Esophagus muscularis mucosa (tissue), 4 donors: ENCODE measurements around the gene AP2B1. TPM values are rescaled to one million over a fixed set of nuclear protein-coding genes. Genes with fewer than 3 reads are reported as not detected.

ENCODE experiments used
- DNase-seq: peaks from one replicate; pipeline ENCODE4 v3.0.0-alpha.2; 2017; ENCODE audit errors: extremely low spot score
- H3K27ac ChIP-seq, 4 donors: fragments of 200-600 bp; sonication (generic); replicated peaks in 1 of 4; 1 replicate in 3 of 4; 2 replicates in 1 of 4; pipeline ENCODE4 v1.5.1; 2016 to 2019; ENCODE audit warnings: mild to moderate bottlenecking in 1 of 4
- H3K27me3 ChIP-seq, 4 donors: fragments of 200-600 bp; sonication (generic); one replicate each; pipeline versions ENCODE4 v1.5.1 to v1.6.0; 2016 to 2019
- H3K36me3 ChIP-seq, 4 donors: fragments of 200-600 bp; sonication (generic); one replicate each; pipeline ENCODE4 v1.5.1; 2016 to 2019
- H3K4me1 ChIP-seq, 4 donors: fragments of 200-600 bp; sonication (generic); one replicate each; pipeline ENCODE4 v1.5.1; 2016 to 2019
- H3K4me3 ChIP-seq, 4 donors: fragments of 200-600 bp; sonication (generic); 1 replicate in 2 of 4; 2 replicates in 2 of 4; pipeline ENCODE4 v1.5.1; 2016 to 2019; ENCODE audit warnings: mild to moderate bottlenecking in 4 of 4, moderate library complexity in 1 of 4
- H3K9me3 ChIP-seq, 4 donors: fragments of 200-600 bp; sonication (generic); 1 replicate in 3 of 4; 2 replicates in 1 of 4; pipeline ENCODE4 v1.5.1; 2016 to 2019
- CTCF ChIP-seq, 3 experiments: fragments of 200-600 bp in 2 of 3; fragments of 450-650 bp in 1 of 3; sonication (generic) in 2 of 3; IDR thresholded peaks; one replicate each; pipeline ENCODE4 v1.5.1; 2017 to 2019; ENCODE audit warnings: antibody characterized with exemption in 3 of 3, mild to moderate bottlenecking in 2 of 3, moderate library complexity in 1 of 3
- EP300 ChIP-seq: sonication (generic); formaldehyde crosslinking; IDR thresholded peaks from one replicate; pipeline ENCODE4 v1.6.1; 2017; ENCODE audit warnings: antibody characterized with exemption
- POLR2A ChIP-seq: fragments of 450-650 bp; IDR thresholded peaks from one replicate; pipeline ENCODE4 v1.6.1; 2017; ENCODE audit warnings: antibody characterized with exemption, moderate library complexity, mild to moderate bottlenecking, low read depth
- POLR2AphosphoS5 ChIP-seq, 2 donors: sonication (generic); formaldehyde crosslinking; IDR thresholded peaks; one replicate each; pipeline ENCODE4 v1.6.1; 2017; ENCODE audit warnings: antibody characterized with exemption in 2 of 2
- WGBS: methylation state at CpG from one replicate; pipeline ENCODE4 v1.1.5; 2018; 5-methylcytosine and 5-hydroxymethylcytosine counted together
- intact Hi-C: fragments of 100-400 bp; cut with DNase I; formaldehyde crosslinking; loops from one replicate; pipeline ENCODE4 v1.15.1; 2023
- total RNA-seq, 4 donors: library from RNA; depleted of rRNA; stranded (reverse); fragments of >200 nt; gene quantifications; one replicate each; pipeline versions ENCODE4 v1.1.0 to v1.2.1, GENCODE V29; 2016

The AP2B1 gene
- total RNA-seq, 4 donors from 2014 or later, result 108 to 276 (median 155) TPM

GRCh38 chr17:35765756-35766488, 178.8 kb downstream of the AP2B1 start:
- Histone ChIP-seq H3K9me3 (no peaks in the 10 kb centered on the region), H3K36me3 (no peaks in the 10 kb centered on the region), H3K4me1 (peaks cover 10 to 46% (median 40%) of the 10 kb centered on the region in 4 donors), H3K4me3 (no peak overlapping the region), H3K27me3 (no peaks in the 10 kb centered on the region), H3K27ac (peak overlapping the region in 1 of 4 donors; percentile 79)
- intact Hi-C loops, result loop anchor here (2.0 kb wide), 1 partner anchor 39 kb away; no protein-coding TSS in a partner anchor
- no peak for DNase-seq
- no peak for TF ChIP-seq CTCF (IDR thresholded peaks at IDR 0.05)
- no peak for TF ChIP-seq POLR2AphosphoS5 (IDR thresholded peaks at IDR 0.05)
- no peak for TF ChIP-seq EP300
- TF ChIP-seq POLR2A, result no peak
- WGBS, result 79% methylated on average over 8 of the region's 8 CpGs

- Histone ChIP-seq H3K4me1 (peaks cover 10 to 46% (median 40%) of the 10 kb centered on the region in 4 donors), H3K36me3 (no peaks in the 10 kb centered on the region), H3K9me3 (no peaks in the 10 kb centered on the region), H3K27me3 (no peaks in the 10 kb centered on the region), H3K27ac (no peak overlapping the region), H3K4me3 (no peak overlapping the region)
- no peak for TF ChIP-seq CTCF (IDR thresholded peaks at IDR 0.05)
- TF ChIP-seq EP300, result no peak
- no peak for TF ChIP-seq POLR2A
- TF ChIP-seq POLR2AphosphoS5 (IDR thresholded peaks at IDR 0.05), result no peak
- DNase-seq, result no peak
- intact Hi-C loops, result no loop called here
- WGBS, result 92% methylated on average over 9 of the region's 24 CpGs
Observed at GRCh38 chr17:35766489-35766877, 179.4 kb downstream of the AP2B1 start.

- no peak for TF ChIP-seq EP300
- peak; percentile 50 to 74 (median 55) for TF ChIP-seq CTCF (IDR thresholded peaks at IDR 0.05)
- intact Hi-C loops, result no loop called here
- Histone ChIP-seq H3K4me1 (peaks cover 10 to 49% (median 40%) of the 10 kb centered on the region in 4 donors), H3K27ac (no peak overlapping the region), H3K4me3 (no peak overlapping the region), H3K9me3 (no peaks in the 10 kb centered on the region), H3K36me3 (no peaks in the 10 kb centered on the region), H3K27me3 (no peaks in the 10 kb centered on the region)
- WGBS, result 37% methylated on average over 7 of the region's 7 CpGs
- no peak for DNase-seq
Observed at GRCh38 chr17:35766903-35767510, 179.9 kb downstream of the AP2B1 start.

GRCh38 chr17:35768797-35769196, 181.7 kb downstream of the AP2B1 start:
- Histone ChIP-seq H3K9me3 (no peaks in the 10 kb centered on the region), H3K4me3 (no peak overlapping the region), H3K4me1 (peaks cover 12 to 65% (median 49%) of the 10 kb centered on the region in 4 donors), H3K36me3 (no peaks in the 10 kb centered on the region), H3K27me3 (no peaks in the 10 kb centered on the region), H3K27ac (no peak overlapping the region)
- no peak for DNase-seq
- TF ChIP-seq POLR2A (no peak), POLR2AphosphoS5 (IDR thresholded peaks at IDR 0.05) (no peak), CTCF (IDR thresholded peaks at IDR 0.05) (no peak), EP300 (no peak)
- intact Hi-C loops, result loop anchor here (1.0 kb wide), 1 partner anchor 36 kb away; no protein-coding TSS in a partner anchor
- WGBS, result 97% methylated on average over 2 of the region's 2 CpGs
